Right lobe of liver (tissue), 4 donors: ENCODE data around the gene YES1.
A peak's percentile ranks its signal among the peaks of the same experiment; 100 is the strongest.

Experiments used
- POLR2A ChIP-seq: fragments of 450-650 bp; IDR thresholded peaks from one replicate; pipeline ENCODE4 v1.6.1; 2017; ENCODE audit warnings: antibody characterized with exemption, mild to moderate bottlenecking
- TF ChIP-seq, protein P1 (sequence below), 4 donors: fragments of 200-600 bp in 3 of 4; fragments of 450-650 bp in 1 of 4; IDR thresholded peaks; one replicate each; pipeline versions ENCODE4 v1.5.1 to v1.8.0; 2016 to 2022; ENCODE audit warnings: antibody characterized with exemption in 4 of 4, mild to moderate bottlenecking in 2 of 4
- donor health status: DM: no; HTN: no; CAD: no.
- donor health status: DM: no; HTN: no; CAD: no.
- donor health status: DM: no; HTN: yes; CAD: no.

DNA sequence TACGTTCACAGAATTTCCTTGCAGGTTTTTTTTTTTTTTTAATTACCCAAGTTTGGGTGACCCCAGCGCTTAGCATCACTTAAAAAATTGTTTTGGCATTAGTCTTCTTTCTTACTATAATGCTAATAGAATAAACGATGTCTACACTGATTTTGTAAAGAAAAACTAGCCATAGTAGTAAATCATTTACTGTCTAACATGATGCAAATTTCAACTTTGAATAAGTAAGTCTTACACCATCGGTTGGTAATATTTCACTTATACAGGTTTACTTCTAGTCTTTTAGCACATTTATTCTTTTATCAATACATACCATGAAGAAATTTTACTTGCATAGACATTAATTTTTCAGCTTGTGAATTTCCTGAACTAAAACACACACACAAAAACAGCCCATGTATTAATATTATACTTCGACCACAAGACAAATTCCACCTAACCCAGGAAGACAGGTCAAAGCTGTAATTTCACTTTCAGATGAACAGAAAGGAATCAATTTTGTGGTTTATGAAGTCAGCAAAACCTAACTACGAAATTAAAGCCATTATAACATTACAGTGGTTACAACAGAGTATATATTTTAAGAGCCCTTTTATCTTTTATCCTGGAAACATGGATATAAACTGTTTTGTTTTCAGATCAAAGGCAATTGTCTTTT lies 1.9 kb downstream of the YES1 start:
- TF ChIP-seq, protein P1, sequence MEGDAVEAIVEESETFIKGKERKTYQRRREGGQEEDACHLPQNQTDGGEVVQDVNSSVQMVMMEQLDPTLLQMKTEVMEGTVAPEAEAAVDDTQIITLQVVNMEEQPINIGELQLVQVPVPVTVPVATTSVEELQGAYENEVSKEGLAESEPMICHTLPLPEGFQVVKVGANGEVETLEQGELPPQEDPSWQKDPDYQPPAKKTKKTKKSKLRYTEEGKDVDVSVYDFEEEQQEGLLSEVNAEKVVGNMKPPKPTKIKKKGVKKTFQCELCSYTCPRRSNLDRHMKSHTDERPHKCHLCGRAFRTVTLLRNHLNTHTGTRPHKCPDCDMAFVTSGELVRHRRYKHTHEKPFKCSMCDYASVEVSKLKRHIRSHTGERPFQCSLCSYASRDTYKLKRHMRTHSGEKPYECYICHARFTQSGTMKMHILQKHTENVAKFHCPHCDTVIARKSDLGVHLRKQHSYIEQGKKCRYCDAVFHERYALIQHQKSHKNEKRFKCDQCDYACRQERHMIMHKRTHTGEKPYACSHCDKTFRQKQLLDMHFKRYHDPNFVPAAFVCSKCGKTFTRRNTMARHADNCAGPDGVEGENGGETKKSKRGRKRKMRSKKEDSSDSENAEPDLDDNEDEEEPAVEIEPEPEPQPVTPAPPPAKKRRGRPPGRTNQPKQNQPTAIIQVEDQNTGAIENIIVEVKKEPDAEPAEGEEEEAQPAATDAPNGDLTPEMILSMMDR (IDR thresholded peaks at IDR 0.05): peak in 1 of 4 donors; percentile 8
- TF ChIP-seq POLR2A: no peak
